IPS-18a (cell line): Measurements from ENCODE around the gene CHD1L.
A peak's percentile ranks its signal among the peaks of the same experiment; 100 is the strongest.
"Not testable (repeated sequence)": the region's sequence is repeated elsewhere in the genome, so short reads cannot be mapped to it uniquely, and the experiment has no call there.

Experiments
- H3K27ac ChIP-seq: one replicate; pipeline ENCODE4 v1.5.1; 2013; ENCODE audit warnings: low read length
- H3K27me3 ChIP-seq: one replicate; pipeline ENCODE4 v1.6.1; 2013; ENCODE audit warnings: mild to moderate bottlenecking, low read length; ENCODE audit not compliant: control insufficient read depth, insufficient read depth
- H3K36me3 ChIP-seq: one replicate; pipeline ENCODE4 v1.6.1; 2013; ENCODE audit warnings: low read depth, low read length; ENCODE audit not compliant: control insufficient read depth
- H3K4me1 ChIP-seq: one replicate; pipeline ENCODE4 v1.6.1; 2013; ENCODE audit warnings: low read depth, low read length; ENCODE audit not compliant: control insufficient read depth
- H3K4me3 ChIP-seq: one replicate; pipeline ENCODE4 v1.5.1; 2013; ENCODE audit warnings: low read length
- H3K9ac ChIP-seq: one replicate; pipeline ENCODE4 v1.6.1; 2013; ENCODE audit warnings: mild to moderate bottlenecking, low read length, moderate library complexity
- H3K9me3 ChIP-seq: one replicate; pipeline ENCODE4 v1.6.1; 2013; ENCODE audit warnings: low read depth, low read length; ENCODE audit not compliant: control insufficient read depth

The CHD1L gene

DNA sequence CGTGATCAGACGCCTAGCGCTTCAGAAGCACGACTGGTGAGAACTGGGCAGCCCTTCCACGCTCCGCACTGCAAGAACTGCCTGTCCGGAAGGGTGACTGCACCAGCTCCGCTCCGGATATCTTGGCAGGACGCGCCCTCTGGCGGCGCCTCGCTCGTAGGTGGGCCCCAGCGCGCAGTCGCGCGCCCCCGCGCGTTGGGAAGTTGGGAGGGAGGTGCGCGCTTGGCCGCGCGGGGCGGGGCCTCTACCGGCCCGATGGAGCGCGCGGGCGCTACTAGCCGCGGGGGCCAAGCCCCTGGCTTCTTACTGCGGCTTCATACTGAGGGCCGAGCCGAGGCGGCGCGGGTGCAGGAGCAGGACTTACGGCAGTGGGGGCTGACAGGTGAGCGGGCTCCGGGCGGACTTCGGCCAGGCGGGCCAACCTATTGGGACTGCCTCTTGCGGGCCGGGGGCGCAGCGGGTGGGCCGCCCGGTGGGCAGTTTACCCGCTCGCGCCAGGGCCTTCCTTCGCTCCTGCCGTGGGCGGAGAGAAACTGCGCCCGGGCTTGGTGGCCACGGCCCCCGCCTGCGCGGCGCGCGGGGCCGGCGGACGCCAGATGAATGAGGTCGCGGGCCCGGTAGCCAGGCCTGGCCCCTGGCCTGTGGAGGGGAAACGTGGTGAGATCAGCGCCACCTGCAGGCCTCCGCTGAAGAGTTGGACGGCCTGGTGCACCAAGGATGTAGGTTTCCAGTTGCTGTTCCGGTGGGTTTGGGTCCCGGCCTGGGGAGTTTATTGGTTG lies at the start of gene CHD1L:
Gene CHD1L, plus strand, starts transcription at position 236 of the 779 bp plus-strand sequence. Its CDS starts 20 bp downstream, at position 256.
- H3K4me3 ChIP-seq: peak within 1 kb of the TSS; percentile 98
- peak within 1 kb of the TSS; percentile 61 for H3K27ac ChIP-seq
- peak within 1 kb of the TSS; percentile 90 for H3K9ac ChIP-seq
- no peaks in the 10 kb centered on the region for H3K9me3 ChIP-seq
- H3K27me3 ChIP-seq: no peaks in the 10 kb centered on the region
- H3K36me3 ChIP-seq: no peaks in the 10 kb centered on the region
- peaks cover 23% of the 10 kb centered on the region for H3K4me1 ChIP-seq

DNA sequence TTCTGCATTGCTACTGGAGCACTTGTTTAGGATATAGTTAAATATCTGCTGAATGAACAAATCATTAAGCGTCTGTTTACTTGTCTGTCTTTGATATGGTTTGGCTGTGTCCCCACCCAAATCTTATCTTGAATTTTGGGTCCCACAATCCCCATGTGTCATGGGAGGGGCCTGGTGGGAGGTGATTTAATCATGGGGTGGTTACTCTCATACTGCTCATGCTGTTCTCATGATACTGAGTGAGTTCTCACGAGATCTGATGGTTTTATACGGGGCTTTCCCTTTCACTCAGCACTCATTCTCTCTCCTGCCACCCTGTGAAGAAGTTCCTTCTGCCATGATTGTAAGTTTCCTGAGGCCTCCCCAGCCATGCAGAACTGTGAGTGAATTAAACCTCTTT lies 45.2 kb upstream of the CHD1L start:
- not testable (repeated sequence) for H3K9me3 ChIP-seq, H3K27ac ChIP-seq, H3K4me1 ChIP-seq, H3K9ac ChIP-seq, H3K36me3 ChIP-seq, H3K27me3 ChIP-seq, H3K4me3 ChIP-seq

DNA sequence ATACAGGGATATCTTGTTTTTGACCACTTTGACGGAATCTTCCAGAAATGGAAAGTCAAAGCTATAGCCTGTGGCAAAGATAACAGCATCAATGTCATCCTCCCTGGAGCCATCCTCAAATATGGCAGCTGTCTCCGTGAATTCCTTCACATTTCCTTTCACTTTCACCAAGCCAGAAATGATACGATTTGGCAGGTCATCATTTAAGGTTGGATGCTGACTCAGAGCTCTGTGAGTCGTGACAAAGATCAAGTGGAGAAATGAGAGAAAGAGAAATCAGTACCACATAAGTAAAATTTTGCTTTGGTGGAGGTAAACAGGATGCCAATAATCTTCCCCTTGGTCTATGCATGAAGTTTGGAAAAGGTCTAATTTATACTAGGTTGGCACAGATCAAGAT lies 41.2 kb upstream of the CHD1L start:
- no peak overlapping the region for H3K4me3 ChIP-seq
- H3K27me3 ChIP-seq: no peaks in the 10 kb centered on the region
- H3K9ac ChIP-seq: no peak overlapping the region
- no peaks in the 10 kb centered on the region for H3K9me3 ChIP-seq
- H3K36me3 ChIP-seq: no peaks in the 10 kb centered on the region
- H3K4me1 ChIP-seq: no peaks in the 10 kb centered on the region
- H3K27ac ChIP-seq: no peak overlapping the region

DNA sequence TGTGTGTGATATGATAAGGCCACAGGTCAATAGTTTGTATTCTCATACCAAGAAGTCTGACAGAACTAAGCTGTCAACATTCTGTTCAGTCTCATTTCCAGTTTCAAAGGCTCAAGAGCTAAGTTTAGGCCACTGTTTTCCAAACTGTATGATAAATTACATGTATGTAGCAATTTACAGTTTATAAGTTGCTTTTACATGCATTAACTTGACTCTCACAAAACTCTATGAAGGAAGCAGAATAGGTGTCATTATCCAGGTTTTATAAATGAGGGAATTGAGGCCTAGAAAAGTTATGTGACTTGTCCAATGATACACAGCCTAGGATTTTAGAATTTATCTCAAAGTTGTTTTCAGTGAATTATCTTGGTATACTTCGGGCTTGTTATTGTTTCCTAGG lies 40.7 kb upstream of the CHD1L start:
- H3K36me3 ChIP-seq: no peaks in the 10 kb centered on the region
- H3K4me3 ChIP-seq: no peak overlapping the region
- no peaks in the 10 kb centered on the region for H3K4me1 ChIP-seq
- no peak overlapping the region for H3K9ac ChIP-seq
- no peak overlapping the region for H3K27ac ChIP-seq
- no peaks in the 10 kb centered on the region for H3K27me3 ChIP-seq
- no peaks in the 10 kb centered on the region for H3K9me3 ChIP-seq

DNA sequence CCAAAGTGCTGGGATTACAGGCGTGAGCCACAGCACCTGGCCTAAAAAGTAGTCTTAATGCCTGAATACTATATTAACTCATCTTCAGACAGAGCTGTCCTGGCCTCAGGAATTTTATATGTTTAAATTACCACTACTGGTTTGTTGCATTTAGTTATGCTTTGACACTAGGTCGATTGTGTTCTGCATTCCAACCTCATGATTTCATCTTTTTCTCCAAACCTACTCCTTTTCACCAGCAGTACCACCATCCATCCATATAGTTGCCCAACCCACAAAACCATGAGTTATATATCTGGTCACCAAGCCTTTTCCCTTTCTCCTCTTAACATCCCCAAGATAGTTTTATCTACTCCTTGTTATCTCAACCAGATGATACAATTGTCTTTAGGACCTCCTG lies 39.9 kb upstream of the CHD1L start:
- H3K9ac ChIP-seq: no peak overlapping the region
- no peaks in the 10 kb centered on the region for H3K36me3 ChIP-seq
- H3K27me3 ChIP-seq: no peaks in the 10 kb centered on the region
- H3K4me3 ChIP-seq: no peak overlapping the region
- H3K27ac ChIP-seq: no peak overlapping the region
- no peaks in the 10 kb centered on the region for H3K4me1 ChIP-seq
- no peaks in the 10 kb centered on the region for H3K9me3 ChIP-seq

DNA sequence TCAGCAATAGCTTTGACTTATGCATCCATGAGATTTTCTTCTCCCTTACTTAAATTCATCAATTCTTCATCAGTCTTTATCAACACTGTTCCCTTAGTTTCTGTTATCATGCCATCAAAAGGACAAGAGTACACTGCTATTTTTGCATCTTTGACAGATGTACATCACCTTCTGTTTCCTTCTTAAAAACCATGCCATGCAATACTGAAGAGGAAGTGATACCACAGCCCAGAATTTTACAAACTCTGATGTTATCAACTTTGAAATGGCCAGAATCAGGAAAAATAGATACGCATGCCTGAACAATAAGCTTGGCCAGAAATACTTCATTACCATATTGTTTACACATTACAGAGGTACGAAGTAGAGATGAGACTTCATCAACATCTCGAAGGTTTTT lies 38.4 kb upstream of the CHD1L start:
- no peaks in the 10 kb centered on the region for H3K36me3 ChIP-seq
- no peaks in the 10 kb centered on the region for H3K9me3 ChIP-seq
- no peaks in the 10 kb centered on the region for H3K4me1 ChIP-seq

DNA sequence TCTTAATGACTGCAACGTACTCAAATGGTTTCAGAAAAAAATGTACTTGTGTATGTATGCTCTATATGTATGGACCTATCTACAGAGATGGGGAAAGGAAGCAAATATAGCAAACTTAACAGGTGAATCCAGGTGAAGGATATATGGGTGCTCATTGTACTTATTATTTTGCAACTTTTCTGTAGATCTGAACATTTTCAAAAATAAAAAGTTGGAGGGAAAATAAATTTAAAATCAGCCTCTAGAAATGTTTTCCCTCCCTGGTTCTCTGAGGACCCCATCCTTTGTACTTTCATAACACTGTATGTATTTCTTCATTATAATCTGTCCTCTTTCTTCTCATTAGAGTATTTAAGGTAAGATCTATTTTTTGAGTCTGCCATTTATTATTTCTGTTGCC lies 35.3 kb upstream of the CHD1L start:
- Histone ChIP-seq H3K9ac (no peak overlapping the region), H3K36me3 (no peaks in the 10 kb centered on the region), H3K4me1 (no peaks in the 10 kb centered on the region), H3K27ac (no peak overlapping the region), H3K27me3 (no peaks in the 10 kb centered on the region), H3K9me3 (no peaks in the 10 kb centered on the region), H3K4me3 (no peak overlapping the region)

More for the DNA sequence above, 38.4 kb upstream of the CHD1L start:
- Histone ChIP-seq H3K4me3 (no peak overlapping the region), H3K9ac (no peak overlapping the region), H3K27me3 (no peaks in the 10 kb centered on the region), H3K27ac (no peak overlapping the region)

DNA sequence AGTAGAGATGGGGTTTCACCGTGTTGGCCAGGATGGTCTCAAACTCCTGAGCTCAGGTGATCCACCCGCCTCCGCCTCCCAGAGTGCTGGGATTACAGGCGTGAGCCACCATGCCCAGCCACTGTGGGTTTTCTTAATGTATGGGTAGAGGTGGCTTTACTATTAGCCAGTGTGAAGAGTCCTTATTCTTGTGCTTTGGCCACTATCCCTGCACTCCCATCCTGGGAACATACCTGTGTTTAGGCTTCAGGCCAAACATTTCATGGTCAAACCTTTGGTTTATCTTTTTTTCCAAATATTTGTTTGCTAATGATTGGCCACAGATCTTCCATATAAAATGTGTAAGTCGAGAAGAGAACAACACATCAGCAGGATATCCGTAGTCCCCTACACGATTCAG lies 33.9 kb upstream of the CHD1L start:
- Histone ChIP-seq H3K4me1 (no peaks in the 10 kb centered on the region), H3K4me3 (no peak overlapping the region), H3K9me3 (no peaks in the 10 kb centered on the region), H3K9ac (no peak overlapping the region), H3K27me3 (no peaks in the 10 kb centered on the region), H3K36me3 (no peaks in the 10 kb centered on the region), H3K27ac (no peak overlapping the region)

DNA sequence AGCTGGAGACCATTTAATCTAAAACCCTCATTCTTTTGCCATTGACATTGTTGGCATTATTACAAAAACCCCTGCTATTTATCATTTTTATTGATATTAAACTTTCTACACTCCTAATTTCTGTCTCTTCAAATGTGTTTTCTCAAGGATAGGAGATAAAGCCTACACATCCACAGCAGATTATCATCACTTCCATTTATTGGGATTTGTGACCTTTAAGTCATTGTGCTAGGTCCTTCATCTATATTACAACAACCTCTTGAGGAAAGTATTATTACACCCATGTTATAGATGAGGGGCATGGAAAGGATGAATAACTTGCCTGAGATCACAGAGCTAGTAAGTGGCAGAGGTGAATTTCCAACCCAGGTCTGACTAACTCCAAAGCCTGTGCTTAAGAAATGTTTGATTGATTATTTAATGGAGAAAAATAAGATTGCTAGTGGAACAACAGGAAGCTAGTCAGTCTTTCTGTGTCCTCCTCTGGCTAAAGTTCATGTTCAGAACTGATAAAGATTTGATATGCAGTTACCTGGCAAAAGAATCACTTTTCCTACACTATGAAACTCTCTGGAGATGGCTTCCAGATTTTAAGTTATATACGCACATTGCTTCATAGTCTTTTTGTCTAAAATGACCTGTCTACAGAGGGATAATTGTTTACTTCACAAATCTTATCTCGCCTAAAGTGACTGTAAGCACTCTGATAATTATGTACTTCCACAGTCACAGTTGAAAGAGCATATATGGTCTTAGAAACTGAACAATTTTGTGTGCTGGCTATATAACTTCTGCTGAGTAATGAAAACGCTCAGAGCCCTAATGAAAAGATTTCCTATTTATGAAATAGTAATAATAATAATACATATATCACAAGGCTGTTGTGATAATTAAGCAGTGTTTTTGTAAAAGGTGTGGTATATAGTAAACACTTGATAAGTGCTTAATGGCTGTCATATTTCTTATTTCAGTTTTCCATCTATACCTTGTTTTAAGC lies 32.4 kb upstream of the CHD1L start:
- Histone ChIP-seq H3K9me3 (no peaks in the 10 kb centered on the region), H3K4me1 (no peaks in the 10 kb centered on the region), H3K4me3 (no peak overlapping the region), H3K36me3 (no peaks in the 10 kb centered on the region), H3K27me3 (no peaks in the 10 kb centered on the region), H3K9ac (no peak overlapping the region), H3K27ac (no peak overlapping the region)

DNA sequence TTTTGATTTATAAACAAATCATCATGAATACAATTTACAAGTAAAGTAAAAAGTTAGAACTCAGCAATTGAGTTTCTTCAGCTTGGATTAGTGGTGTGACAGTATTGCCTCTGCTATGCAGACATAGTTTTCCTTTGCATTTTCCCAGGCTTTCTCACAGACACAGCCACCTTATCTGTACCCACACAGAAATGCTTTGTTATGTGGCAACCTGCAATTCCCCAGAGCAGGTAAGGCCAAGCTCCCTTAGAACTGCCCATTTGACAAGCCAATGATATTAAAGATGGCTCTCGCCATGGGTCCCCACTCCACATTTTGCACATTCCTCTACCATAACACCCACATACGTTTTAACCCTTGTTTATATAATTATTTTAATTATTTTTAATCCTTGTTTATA lies 31.5 kb upstream of the CHD1L start:
- Histone ChIP-seq H3K27me3 (no peaks in the 10 kb centered on the region), H3K9ac (no peak overlapping the region), H3K36me3 (no peaks in the 10 kb centered on the region), H3K4me3 (no peak overlapping the region), H3K4me1 (no peaks in the 10 kb centered on the region), H3K27ac (no peak overlapping the region), H3K9me3 (no peaks in the 10 kb centered on the region)

DNA sequence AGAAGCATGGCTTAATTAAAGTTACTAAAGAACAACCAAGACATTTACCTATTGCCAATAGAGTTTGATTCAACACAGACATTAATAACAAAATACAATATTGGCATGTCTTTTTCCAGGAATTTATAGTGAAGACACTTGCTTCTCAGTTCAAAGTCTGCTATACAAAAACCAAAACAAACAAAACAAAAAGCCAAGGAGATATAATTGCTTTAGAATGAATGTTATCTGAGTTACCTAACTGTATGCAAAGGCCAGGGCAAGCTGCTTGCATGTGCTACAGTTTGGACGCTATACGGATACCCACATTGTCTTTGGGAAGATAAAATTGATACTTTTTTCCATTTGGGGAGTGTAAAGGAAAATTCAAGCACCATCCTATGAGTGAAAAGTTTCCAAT lies 30.9 kb upstream of the CHD1L start:
- H3K36me3 ChIP-seq: no peaks in the 10 kb centered on the region
- H3K4me1 ChIP-seq: no peaks in the 10 kb centered on the region
- H3K27me3 ChIP-seq: no peaks in the 10 kb centered on the region

More for the DNA sequence above, 30.9 kb upstream of the CHD1L start:
- Histone ChIP-seq H3K9ac (no peak overlapping the region), H3K27ac (no peak overlapping the region), H3K4me3 (no peak overlapping the region), H3K9me3 (no peaks in the 10 kb centered on the region)
